ENCODE results near the gene CDCA8.

The CDCA8 gene

GRCh38 chr1:37652976-37653375 lies 39.3 kb upstream of the CDCA8 start:
- DNase-seq (ENCODE audit: extremely low read depth, insufficient read length): no peak
- TF ChIP-seq, protein P1, sequence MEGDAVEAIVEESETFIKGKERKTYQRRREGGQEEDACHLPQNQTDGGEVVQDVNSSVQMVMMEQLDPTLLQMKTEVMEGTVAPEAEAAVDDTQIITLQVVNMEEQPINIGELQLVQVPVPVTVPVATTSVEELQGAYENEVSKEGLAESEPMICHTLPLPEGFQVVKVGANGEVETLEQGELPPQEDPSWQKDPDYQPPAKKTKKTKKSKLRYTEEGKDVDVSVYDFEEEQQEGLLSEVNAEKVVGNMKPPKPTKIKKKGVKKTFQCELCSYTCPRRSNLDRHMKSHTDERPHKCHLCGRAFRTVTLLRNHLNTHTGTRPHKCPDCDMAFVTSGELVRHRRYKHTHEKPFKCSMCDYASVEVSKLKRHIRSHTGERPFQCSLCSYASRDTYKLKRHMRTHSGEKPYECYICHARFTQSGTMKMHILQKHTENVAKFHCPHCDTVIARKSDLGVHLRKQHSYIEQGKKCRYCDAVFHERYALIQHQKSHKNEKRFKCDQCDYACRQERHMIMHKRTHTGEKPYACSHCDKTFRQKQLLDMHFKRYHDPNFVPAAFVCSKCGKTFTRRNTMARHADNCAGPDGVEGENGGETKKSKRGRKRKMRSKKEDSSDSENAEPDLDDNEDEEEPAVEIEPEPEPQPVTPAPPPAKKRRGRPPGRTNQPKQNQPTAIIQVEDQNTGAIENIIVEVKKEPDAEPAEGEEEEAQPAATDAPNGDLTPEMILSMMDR (IDR thresholded peaks at IDR 0.05; ENCODE audit: insufficient read depth, low read length, poor library complexity, severe bottlenecking): no peak
- peaks cover under 1% of the 10 kb centered on the region for H3K27me3 ChIP-seq (replicated peaks; ENCODE audit: control insufficient read depth, insufficient read depth, low read length)
- no peaks in the 10 kb centered on the region for H3K36me3 ChIP-seq (ENCODE audit: control insufficient read depth, insufficient read depth, low read length)
- no peak overlapping the region for H3K4me3 ChIP-seq (replicated peaks; ENCODE audit: low read depth, low read length)

DNA sequence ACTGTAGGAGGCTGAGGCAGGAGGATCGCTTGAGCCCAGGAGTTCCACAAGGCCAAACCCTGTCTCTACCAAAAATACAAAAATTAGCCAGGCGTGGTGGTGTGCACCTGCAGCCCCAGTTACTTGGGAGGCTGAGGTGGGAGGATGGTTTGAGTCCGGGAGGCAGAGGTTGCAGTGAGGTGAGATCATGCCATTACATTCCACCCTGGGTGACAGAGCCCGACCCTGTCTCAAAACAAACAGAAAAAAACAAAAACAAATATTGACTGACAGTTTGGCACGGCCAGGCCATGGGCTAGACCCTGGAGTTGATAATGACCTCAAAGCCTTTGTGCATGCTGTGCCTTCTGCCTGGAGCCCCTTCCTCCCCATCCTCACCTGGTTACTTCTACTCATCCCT lies 38.4 kb upstream of the CDCA8 start:
- TF ChIP-seq, protein P1 (IDR thresholded peaks at IDR 0.05; ENCODE audit: insufficient read depth, low read length, poor library complexity, severe bottlenecking): no peak
- H3K36me3 ChIP-seq (ENCODE audit: control insufficient read depth, insufficient read depth, low read length): no peaks in the 10 kb centered on the region
- DNase-seq (ENCODE audit: extremely low read depth, insufficient read length): no peak

DNA sequence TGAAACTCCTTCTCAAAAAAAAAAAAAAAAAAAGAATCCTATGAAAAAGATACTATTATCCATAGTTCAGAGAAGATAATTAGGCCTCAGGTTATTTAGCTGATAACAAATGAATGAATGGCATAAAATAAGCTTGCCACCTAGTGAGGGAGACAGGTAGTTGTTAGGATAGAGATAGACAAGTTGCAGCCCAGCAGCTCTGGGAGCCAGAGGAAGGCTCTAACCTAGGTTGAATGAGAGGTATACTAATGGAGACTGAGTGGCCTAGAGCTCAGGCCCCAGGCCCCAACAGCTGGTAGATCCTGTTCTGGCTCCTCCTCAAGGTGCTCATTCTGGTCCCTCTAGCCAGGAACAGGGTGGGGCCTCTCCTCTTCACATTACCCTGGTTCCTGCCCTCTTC lies 37.0 kb upstream of the CDCA8 start:
- DNase-seq (ENCODE audit: extremely low read depth, insufficient read length): no peak
- TF ChIP-seq, protein P1 (IDR thresholded peaks at IDR 0.05; ENCODE audit: insufficient read depth, low read length, poor library complexity, severe bottlenecking): no peak
- Histone ChIP-seq H3K36me3 (ENCODE audit: control insufficient read depth, insufficient read depth, low read length) (no peaks in the 10 kb centered on the region), H3K4me3 (replicated peaks; ENCODE audit: low read depth, low read length) (no peak overlapping the region), H3K27me3 (replicated peaks; ENCODE audit: control insufficient read depth, insufficient read depth, low read length) (peaks cover 1% of the 10 kb centered on the region)

More for the DNA sequence above, 38.4 kb upstream of the CDCA8 start:
- H3K27me3 ChIP-seq (replicated peaks; ENCODE audit: control insufficient read depth, insufficient read depth, low read length): peaks cover 1% of the 10 kb centered on the region
- no peak overlapping the region for H3K4me3 ChIP-seq (replicated peaks; ENCODE audit: low read depth, low read length)

DNA sequence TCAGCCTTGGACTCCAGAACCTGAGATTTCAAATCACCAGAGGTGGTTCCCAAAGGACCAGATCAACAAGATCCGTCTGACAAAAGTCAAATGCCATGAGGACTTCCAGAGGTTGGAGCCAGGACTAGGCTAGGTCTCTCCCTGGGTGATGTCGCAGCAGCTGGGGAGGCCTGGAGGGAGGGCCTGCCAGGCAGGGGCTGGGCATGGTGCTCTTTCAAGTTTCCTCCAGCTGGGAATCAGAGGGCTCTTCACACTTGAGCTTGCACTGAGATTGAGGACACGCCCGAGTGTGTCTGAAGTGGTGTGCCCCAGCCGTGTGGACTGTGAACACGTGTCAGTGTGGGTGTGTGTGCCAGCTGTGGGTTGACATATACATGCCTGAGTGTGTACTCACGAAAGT lies 36.3 kb upstream of the CDCA8 start:
- Histone ChIP-seq H3K36me3 (ENCODE audit: control insufficient read depth, insufficient read depth, low read length) (no peaks in the 10 kb centered on the region), H3K4me3 (replicated peaks; ENCODE audit: low read depth, low read length) (no peak overlapping the region), H3K27me3 (replicated peaks; ENCODE audit: control insufficient read depth, insufficient read depth, low read length) (peaks cover 1% of the 10 kb centered on the region)
- TF ChIP-seq, protein P1 (IDR thresholded peaks at IDR 0.05; ENCODE audit: insufficient read depth, low read length, poor library complexity, severe bottlenecking): no peak
- DNase-seq (ENCODE audit: extremely low read depth, insufficient read length): no peak

- peaks cover 1% of the 10 kb centered on the region for H3K27me3 ChIP-seq (replicated peaks; ENCODE audit: control insufficient read depth, insufficient read depth, low read length)
- TF ChIP-seq, protein P1 (IDR thresholded peaks at IDR 0.05; ENCODE audit: insufficient read depth, low read length, poor library complexity, severe bottlenecking): no peak
- DNase-seq (ENCODE audit: extremely low read depth, insufficient read length): no peak
- H3K4me3 ChIP-seq (replicated peaks; ENCODE audit: low read depth, low read length): no peak overlapping the region
- H3K36me3 ChIP-seq (ENCODE audit: control insufficient read depth, insufficient read depth, low read length): no peaks in the 10 kb centered on the region
Observed at GRCh38 chr1:37656881-37657280, 35.4 kb upstream of the CDCA8 start.
